ENCODE data around the gene PRRC2B.

DNA sequence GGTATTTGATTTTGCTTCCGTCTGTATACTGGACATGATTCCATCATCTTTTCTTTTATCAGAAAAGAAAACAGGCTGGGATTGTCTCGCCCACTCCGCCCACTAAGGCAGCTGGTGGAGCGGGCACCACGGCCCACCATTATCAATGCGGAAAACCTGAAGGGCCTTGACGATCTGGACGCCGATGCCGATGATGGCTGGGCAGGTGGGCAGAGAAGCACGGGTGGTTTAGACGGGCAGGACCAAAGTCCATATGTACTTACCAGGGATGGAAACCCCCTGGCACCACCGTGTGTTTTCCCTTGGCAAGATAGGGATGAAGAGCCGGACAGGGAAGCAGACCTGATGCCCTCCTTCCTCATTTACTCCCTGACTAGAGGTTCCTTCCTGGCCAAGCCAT lies 53.7 kb downstream of the PRRC2B start:
- TF ChIP-seq, protein P1, sequence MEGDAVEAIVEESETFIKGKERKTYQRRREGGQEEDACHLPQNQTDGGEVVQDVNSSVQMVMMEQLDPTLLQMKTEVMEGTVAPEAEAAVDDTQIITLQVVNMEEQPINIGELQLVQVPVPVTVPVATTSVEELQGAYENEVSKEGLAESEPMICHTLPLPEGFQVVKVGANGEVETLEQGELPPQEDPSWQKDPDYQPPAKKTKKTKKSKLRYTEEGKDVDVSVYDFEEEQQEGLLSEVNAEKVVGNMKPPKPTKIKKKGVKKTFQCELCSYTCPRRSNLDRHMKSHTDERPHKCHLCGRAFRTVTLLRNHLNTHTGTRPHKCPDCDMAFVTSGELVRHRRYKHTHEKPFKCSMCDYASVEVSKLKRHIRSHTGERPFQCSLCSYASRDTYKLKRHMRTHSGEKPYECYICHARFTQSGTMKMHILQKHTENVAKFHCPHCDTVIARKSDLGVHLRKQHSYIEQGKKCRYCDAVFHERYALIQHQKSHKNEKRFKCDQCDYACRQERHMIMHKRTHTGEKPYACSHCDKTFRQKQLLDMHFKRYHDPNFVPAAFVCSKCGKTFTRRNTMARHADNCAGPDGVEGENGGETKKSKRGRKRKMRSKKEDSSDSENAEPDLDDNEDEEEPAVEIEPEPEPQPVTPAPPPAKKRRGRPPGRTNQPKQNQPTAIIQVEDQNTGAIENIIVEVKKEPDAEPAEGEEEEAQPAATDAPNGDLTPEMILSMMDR (IDR thresholded peaks at IDR 0.05): no peak
- TF ChIP-seq, protein P2, sequence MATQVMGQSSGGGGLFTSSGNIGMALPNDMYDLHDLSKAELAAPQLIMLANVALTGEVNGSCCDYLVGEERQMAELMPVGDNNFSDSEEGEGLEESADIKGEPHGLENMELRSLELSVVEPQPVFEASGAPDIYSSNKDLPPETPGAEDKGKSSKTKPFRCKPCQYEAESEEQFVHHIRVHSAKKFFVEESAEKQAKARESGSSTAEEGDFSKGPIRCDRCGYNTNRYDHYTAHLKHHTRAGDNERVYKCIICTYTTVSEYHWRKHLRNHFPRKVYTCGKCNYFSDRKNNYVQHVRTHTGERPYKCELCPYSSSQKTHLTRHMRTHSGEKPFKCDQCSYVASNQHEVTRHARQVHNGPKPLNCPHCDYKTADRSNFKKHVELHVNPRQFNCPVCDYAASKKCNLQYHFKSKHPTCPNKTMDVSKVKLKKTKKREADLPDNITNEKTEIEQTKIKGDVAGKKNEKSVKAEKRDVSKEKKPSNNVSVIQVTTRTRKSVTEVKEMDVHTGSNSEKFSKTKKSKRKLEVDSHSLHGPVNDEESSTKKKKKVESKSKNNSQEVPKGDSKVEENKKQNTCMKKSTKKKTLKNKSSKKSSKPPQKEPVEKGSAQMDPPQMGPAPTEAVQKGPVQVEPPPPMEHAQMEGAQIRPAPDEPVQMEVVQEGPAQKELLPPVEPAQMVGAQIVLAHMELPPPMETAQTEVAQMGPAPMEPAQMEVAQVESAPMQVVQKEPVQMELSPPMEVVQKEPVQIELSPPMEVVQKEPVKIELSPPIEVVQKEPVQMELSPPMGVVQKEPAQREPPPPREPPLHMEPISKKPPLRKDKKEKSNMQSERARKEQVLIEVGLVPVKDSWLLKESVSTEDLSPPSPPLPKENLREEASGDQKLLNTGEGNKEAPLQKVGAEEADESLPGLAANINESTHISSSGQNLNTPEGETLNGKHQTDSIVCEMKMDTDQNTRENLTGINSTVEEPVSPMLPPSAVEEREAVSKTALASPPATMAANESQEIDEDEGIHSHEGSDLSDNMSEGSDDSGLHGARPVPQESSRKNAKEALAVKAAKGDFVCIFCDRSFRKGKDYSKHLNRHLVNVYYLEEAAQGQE (IDR thresholded peaks at IDR 0.05; ENCODE audit: insufficient read depth in 1 of 2, low read depth in 2 of 2, low read length in 1 of 2): no peak
- TF ChIP-seq TCF7L2 (IDR thresholded peaks at IDR 0.05; ENCODE audit: low read depth, low read length) (no peak), POLR2AphosphoS5 (IDR thresholded peaks at IDR 0.05; ENCODE audit: low read depth, low read length) (no peak), SIN3A (IDR thresholded peaks at IDR 0.05; ENCODE audit: borderline replicate concordance, insufficient read depth, low read depth, low read length) (no peak)

Measured in Panc1 (cell line).